Left kidney (tissue), 8 donors: ENCODE results near the gene GPR50. TPM values are rescaled to one million over a fixed set of nuclear protein-coding genes. Genes with fewer than 3 reads are reported as not detected.

ENCODE experiments used
- DNase-seq: peaks from one replicate; pipeline ENCODE4 v3.0.0-alpha.2; 2013
- long read RNA-seq, 8 donors: transcript quantifications; one replicate each; lab custom pipeline, GENCODE V29; 2026
- polyA plus RNA-seq: library from polyadenylated mRNA; unstranded; fragments of 120-200 nt; gene quantifications from one replicate; pipeline ENCODE4 v1.2.1, GENCODE V29; 2013; ENCODE audit not compliant: insufficient read length

The GPR50 gene
- polyA plus RNA-seq = 0.10 TPM
- long read RNA-seq, donor 1 = 0 reads
- long read RNA-seq, donor 2 = 0 reads
- long read RNA-seq, donor 3 = 0 reads
- long read RNA-seq, donor 4 = 0 reads
- long read RNA-seq, donor 5 = 0 reads
- long read RNA-seq, donor 6, partial matches to known transcripts = 0 of 1 reads
- long read RNA-seq, donor 6, other reads (novel, unspliced or antisense) = 0 of 1 reads
- long read RNA-seq, donor 7 = 0 reads
- long read RNA-seq, donor 8 = 0 reads

- no peak for DNase-seq
These were observed at the start of gene GPR50 for GRCh38 chrX:151176231-151176750. GPR50 (plus strand) TSS chrX:151176584; CDS start chrX:151176722, 138 bp downstream.

GRCh38 chrX:151132531-151132930 is 43.9 kb upstream of the GPR50 start:
- no peak for DNase-seq

- no peak for DNase-seq
These were observed 24.6 kb upstream of the GPR50 start for GRCh38 chrX:151151665-151152267.

DNA sequence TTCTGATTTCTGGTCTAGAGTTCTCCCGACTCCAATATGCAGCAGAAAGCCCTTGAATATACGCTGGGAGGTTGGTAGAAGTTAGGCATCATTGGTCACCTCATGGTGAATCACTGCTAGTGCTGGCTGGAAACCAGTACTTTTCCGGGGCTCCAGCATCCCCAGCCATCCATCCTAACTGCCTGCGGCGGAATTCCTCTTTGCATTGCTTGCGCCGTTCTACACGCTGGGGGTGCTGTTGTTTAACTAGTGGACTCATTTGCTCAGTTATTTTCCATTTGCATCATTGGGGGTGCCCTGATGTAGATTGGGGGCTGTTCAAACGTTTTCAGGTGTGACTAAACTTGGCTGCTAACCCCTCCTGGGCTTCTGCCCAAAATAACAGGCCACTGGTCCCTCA is 23.3 kb upstream of the GPR50 start:
- DNase-seq = no peak

DNA sequence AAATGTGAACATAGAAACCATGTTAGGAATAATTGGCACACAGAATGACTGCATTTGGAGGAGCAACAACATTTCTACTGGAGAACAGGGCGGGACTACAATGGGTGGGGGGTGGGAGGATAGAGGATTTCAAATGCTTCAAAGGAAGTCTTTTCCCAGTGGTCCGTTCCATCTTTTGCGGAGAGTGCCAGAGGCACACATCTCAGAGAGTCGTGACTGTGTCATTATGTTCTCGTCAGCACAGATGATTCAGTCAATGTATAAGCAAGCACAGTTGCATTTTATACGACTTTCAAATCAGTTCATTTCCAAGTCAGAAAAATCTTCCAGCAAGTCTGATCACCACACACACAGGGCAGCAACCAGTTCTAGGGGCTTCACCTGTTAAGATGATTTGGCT is 22.7 kb upstream of the GPR50 start:
- no peak for DNase-seq

- no peak for DNase-seq
These were observed 21.1 kb upstream of the GPR50 start for GRCh38 chrX:151155234-151155633.

GRCh38 chrX:151161690-151162089 is 14.7 kb upstream of the GPR50 start:
- DNase-seq = no peak

DNA sequence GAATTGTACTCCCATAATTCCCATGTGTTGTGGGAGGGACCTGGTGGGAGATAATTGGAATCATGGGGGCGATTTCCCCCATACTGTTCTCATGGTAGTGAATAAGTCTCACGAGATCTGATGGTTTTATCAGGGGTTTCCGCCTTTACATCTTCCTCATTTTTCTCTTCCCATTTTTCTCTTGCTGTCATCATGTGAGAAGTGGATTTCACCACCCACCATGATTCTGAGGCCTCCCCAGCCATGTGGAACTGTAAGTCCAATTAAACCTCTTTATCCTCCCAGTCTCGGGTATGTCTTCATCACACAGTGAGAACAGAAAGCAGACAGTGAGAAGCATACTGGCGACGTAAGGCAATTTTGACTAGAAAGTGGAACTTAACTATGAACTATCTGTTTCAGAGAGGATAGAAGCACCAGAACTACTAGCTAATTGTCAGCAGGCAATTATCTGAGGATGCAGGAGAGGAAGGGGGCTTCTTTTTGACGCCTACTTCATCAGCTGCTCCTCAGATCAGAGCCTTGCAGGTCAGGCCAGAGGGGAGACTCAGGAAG is 8.5 kb upstream of the GPR50 start:
- DNase-seq = no peak

DNA sequence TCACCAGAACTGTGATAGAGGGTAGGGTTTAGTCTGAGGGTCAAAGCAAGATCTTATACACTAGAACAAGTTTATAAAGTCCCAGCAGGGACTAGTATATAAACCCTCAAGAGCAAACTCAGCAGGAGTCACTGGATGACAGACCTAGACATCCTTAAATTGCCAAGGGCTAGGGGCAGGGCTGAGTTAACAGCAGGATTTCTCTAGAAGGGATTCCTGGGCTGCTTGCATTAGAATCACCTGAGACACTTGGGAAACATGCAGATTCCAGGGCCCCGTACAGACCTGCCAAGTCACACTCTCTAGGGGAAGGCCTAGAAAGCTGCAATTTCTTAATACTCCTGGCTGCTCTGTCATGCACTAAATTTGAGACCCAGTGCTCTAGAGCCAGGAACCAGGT is 6.6 kb upstream of the GPR50 start:
- no peak for DNase-seq

DNA sequence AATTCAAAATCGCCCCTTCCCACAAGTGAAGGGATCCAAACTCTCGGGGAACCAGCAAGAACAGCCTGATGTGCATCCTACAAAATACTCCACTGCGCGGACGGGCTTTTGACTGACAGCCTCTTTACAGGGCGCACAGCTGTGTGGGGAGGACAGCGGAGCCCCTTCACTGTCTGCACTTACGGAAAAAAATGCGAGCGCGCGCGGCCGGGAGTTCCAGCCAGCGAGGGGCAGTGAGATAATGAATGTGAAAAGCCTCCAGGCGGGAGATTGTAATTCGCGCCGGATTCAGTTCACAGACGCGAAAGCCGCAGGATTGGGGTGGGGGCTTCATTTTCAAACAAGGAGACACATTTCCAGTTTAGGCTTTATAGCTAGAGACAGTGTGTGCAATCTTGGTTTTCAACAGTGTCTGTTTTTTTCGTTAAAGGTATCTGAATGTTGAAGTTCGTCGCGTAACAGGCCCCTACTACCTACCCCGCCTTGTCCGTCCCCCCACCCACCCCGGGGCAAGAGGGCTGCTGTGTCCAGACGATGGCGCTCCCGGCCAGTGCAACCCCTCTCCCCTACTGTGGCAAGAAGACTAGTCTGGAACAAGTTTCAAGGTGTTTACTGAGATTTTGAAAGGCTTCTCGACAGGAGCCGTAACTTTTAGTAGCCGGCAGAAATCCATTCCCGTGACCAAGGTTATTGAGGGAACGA is 1.7 kb upstream of the GPR50 start:
- no peak for DNase-seq

- DNase-seq = no peak
These were observed 911 bp upstream of the GPR50 start for GRCh38 chrX:151175283-151176062.

- DNase-seq = no peak
These were observed 1.0 kb downstream of the GPR50 start for GRCh38 chrX:151177141-151178027.

DNA sequence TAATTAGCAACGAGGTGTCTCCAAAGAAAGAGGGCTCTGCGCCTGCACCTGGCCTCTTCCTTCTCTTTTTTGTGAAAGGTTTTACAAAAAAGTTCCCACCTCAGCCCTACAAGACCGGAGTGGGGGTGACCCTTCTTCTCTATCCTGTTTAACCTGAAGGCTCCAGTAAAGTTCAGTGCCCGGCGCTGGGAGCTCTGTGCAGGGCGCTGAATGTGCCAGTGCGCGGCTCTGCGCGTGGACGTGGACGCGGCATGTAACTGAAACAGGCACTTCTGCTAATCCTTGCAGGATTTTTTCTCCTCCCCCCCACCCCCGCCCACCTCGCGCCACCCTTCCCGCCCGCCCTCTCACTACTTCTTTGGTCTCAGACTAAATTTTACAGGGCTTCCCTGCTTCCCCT is 2.4 kb downstream of the GPR50 start:
- no peak for DNase-seq

DNA sequence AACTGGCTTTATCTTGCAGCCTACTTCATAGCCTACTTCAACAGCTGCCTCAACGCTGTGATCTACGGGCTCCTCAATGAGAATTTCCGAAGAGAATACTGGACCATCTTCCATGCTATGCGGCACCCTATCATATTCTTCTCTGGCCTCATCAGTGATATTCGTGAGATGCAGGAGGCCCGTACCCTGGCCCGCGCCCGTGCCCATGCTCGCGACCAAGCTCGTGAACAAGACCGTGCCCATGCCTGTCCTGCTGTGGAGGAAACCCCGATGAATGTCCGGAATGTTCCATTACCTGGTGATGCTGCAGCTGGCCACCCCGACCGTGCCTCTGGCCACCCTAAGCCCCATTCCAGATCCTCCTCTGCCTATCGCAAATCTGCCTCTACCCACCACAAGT is 4.0 kb downstream of the GPR50 start:
- no peak for DNase-seq

GRCh38 chrX:151181088-151181487 is 4.7 kb downstream of the GPR50 start:
- DNase-seq = no peak

- no peak for DNase-seq
These were observed 6.9 kb downstream of the GPR50 start for GRCh38 chrX:151183233-151183753.

DNA sequence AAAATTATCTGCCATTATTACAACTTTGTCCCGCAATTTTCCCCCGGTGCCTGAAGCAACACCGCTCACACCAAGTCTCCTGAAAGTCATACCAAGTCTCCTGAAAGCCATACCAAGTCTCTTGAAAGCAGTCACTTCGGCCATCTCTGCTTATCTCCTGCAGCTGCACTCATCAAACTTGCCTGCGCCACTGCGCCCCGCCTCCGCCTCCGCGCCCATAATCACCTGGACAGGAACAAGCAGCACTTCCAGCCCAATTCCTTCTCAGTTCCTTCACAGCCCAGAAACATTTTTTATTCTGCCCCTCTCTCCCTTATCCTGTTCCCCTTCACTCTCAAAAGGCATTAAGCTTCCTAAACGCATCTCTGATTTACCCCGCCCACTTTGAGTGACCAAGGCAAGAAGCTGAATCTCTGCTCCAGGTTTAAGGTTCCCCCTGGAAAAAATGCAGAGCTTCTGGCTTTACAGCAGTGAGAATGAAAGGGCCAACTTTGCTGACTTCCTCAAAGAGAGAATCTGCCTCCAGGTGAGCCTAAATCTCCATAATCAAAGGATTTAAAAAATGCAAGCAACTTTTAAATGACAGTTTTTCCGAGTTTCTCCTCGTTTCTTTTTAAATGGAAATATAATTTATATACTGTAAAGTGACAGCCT is 7.7 kb downstream of the GPR50 start:
- no peak for DNase-seq

- no peak for DNase-seq
These were observed 8.3 kb downstream of the GPR50 start for GRCh38 chrX:151184705-151185104.

- no peak for DNase-seq
These were observed 30.5 kb downstream of the GPR50 start for GRCh38 chrX:151206871-151207270.

DNA sequence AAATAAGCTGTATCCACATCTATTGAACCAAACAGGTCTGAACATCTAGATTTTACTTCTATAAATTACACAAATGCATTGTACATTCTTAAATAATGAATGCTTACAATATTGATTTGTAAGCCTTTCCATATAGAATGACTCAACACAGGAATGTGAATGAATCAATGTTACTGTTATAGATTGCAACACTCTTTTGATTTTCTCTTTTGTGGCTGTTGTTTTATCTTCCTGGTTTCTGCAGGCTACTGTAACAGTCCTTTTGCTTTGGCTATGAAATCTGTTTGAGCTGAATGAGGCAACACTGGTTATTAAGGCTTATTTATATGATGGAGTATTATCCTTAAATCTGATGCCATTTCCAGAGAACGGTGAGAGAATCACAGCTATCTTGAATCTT is 49.5 kb downstream of the GPR50 start:
- no peak for DNase-seq
